Upper lobe of right lung (tissue), 1 donor: ENCODE data around the gene KIF24. TPM values are rescaled to one million over a fixed set of nuclear protein-coding genes. Genes with fewer than 3 reads are reported as not detected.
A peak's percentile ranks its signal among the peaks of the same experiment; 100 is the strongest.

ENCODE experiments used
- ATAC-seq: fragments of 200-7000 bp; cut with Tn5 transposase; one replicate; pipeline ENCODE4 v1.9.1; 2020; ENCODE audit warnings: mild to moderate bottlenecking, moderate library complexity
- DNase-seq: peaks from one replicate; pipeline ENCODE4 v3.0.0-alpha.2; 2020
- H3K27ac ChIP-seq: fragments of 200-600 bp; one replicate; pipeline ENCODE4 v1.8.0; 2022
- H3K27me3 ChIP-seq: fragments of 200-600 bp; one replicate; pipeline ENCODE4 v1.8.0; 2022; ENCODE audit warnings: mild to moderate bottlenecking
- H3K36me3 ChIP-seq: fragments of 200-600 bp; one replicate; pipeline ENCODE4 v1.8.0; 2022
- H3K4me1 ChIP-seq: fragments of 200-600 bp; one replicate; pipeline ENCODE4 v1.8.0; 2022
- H3K4me3 ChIP-seq: fragments of 200-600 bp; one replicate; pipeline ENCODE4 v1.8.0; 2022; ENCODE audit warnings: mild to moderate bottlenecking
- H3K9me3 ChIP-seq: fragments of 200-600 bp; one replicate; pipeline ENCODE4 v1.8.0; 2022
- intact Hi-C: fragments of 100-400 bp; cut with DNase I; formaldehyde crosslinking; loops from one replicate; pipeline ENCODE4 v1.11.0; 2022
- long read RNA-seq: library from polyadenylated mRNA; unstranded; transcript quantifications from one replicate; pipeline ENCODE4 v2.0.0, GENCODE V29; 2021
- total RNA-seq: library from RNA; stranded (reverse); fragmentation: NEBNext Ultra II Directional; extraction: Animal tissue kit (Norgen Biotek cat#: 25700); gene quantifications from one replicate; pipeline ENCODE4 v1.2.1, GENCODE V29; 2021
- TF ChIP-seq, protein P1 (sequence below): fragments of 200-600 bp; IDR thresholded peaks from one replicate; pipeline ENCODE4 v1.8.0; 2022; ENCODE audit warnings: antibody characterized with exemption
- donor health status: DM: no; HTN: yes; CAD: no; lungs with severe emphysema.

Gene KIF24, protein sequence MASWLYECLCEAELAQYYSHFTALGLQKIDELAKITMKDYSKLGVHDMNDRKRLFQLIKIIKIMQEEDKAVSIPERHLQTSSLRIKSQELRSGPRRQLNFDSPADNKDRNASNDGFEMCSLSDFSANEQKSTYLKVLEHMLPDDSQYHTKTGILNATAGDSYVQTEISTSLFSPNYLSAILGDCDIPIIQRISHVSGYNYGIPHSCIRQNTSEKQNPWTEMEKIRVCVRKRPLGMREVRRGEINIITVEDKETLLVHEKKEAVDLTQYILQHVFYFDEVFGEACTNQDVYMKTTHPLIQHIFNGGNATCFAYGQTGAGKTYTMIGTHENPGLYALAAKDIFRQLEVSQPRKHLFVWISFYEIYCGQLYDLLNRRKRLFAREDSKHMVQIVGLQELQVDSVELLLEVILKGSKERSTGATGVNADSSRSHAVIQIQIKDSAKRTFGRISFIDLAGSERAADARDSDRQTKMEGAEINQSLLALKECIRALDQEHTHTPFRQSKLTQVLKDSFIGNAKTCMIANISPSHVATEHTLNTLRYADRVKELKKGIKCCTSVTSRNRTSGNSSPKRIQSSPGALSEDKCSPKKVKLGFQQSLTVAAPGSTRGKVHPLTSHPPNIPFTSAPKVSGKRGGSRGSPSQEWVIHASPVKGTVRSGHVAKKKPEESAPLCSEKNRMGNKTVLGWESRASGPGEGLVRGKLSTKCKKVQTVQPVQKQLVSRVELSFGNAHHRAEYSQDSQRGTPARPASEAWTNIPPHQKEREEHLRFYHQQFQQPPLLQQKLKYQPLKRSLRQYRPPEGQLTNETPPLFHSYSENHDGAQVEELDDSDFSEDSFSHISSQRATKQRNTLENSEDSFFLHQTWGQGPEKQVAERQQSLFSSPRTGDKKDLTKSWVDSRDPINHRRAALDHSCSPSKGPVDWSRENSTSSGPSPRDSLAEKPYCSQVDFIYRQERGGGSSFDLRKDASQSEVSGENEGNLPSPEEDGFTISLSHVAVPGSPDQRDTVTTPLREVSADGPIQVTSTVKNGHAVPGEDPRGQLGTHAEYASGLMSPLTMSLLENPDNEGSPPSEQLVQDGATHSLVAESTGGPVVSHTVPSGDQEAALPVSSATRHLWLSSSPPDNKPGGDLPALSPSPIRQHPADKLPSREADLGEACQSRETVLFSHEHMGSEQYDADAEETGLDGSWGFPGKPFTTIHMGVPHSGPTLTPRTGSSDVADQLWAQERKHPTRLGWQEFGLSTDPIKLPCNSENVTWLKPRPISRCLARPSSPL (N-terminal part only)
- total RNA-seq, result 0.46 TPM
- long read RNA-seq, partial matches to known transcripts, result 0 of 2 reads
- long read RNA-seq, other reads (novel, unspliced or antisense), result 2 of 2 reads

DNA sequence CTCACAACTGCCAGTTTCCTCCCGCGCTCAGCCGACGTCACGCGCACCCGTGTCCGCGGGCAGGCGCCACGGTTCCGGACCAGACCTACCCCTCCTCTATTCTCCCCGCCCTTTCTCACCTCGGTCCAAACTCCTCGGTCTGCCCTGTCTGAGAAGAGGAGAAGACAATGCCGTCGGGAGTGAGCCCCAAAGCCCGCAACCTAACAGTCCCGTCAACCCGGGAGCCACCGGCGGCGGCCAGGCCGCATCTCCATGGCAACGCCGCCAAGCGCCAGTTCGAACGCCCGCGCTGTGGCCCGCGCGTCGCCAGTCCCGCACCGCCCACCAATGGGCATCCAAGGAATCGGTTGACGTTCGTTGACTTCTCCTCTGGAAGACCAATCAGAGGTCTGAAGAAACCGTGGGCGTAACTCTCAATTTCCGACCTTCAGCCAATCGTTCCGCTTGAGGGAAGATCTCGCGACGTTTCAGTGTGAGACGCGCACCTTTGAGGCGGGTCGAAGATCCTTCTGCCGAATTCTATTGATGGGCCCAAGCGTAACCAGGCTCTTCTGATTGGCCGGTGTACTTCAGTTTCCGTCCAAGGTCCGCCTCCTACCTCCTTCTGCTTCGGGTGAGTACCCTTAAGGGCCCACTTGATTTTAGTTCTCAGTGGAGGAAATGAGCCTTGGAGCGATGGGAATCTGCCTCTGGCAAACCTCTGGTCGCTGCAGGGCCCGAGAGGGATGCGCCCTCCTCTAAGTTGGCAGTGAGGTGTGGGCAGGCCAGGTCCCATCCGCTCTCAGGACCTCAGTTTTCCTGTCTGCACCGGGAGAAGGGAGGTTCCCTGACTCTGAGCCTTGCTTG lies at the start of gene KIF24, which contains the start of gene NUDT2:
Gene KIF24, minus strand, starts transcription at position 282 of the 846 bp plus-strand sequence. CDS start 17,922 bp downstream, outside the sequence.
Gene NUDT2, plus strand, starts transcription at position 583 of the 846 bp plus-strand sequence. CDS start 9,471 bp downstream, outside the sequence.
- ATAC-seq (peak; percentile 98), DNase-seq (peak; percentile 97)
- intact Hi-C loops, result no loop called here
- Histone ChIP-seq H3K27me3 (no peaks in the 10 kb centered on the region), H3K27ac (peak within 1 kb of the TSS; percentile 94), H3K36me3 (no peaks in the 10 kb centered on the region), H3K4me1 (peaks cover 10% of the 10 kb centered on the region), H3K9me3 (no peaks in the 10 kb centered on the region), H3K4me3 (peak within 1 kb of the TSS; percentile 88)
- TF ChIP-seq, protein P1, sequence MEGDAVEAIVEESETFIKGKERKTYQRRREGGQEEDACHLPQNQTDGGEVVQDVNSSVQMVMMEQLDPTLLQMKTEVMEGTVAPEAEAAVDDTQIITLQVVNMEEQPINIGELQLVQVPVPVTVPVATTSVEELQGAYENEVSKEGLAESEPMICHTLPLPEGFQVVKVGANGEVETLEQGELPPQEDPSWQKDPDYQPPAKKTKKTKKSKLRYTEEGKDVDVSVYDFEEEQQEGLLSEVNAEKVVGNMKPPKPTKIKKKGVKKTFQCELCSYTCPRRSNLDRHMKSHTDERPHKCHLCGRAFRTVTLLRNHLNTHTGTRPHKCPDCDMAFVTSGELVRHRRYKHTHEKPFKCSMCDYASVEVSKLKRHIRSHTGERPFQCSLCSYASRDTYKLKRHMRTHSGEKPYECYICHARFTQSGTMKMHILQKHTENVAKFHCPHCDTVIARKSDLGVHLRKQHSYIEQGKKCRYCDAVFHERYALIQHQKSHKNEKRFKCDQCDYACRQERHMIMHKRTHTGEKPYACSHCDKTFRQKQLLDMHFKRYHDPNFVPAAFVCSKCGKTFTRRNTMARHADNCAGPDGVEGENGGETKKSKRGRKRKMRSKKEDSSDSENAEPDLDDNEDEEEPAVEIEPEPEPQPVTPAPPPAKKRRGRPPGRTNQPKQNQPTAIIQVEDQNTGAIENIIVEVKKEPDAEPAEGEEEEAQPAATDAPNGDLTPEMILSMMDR, result peak; percentile 8

DNA sequence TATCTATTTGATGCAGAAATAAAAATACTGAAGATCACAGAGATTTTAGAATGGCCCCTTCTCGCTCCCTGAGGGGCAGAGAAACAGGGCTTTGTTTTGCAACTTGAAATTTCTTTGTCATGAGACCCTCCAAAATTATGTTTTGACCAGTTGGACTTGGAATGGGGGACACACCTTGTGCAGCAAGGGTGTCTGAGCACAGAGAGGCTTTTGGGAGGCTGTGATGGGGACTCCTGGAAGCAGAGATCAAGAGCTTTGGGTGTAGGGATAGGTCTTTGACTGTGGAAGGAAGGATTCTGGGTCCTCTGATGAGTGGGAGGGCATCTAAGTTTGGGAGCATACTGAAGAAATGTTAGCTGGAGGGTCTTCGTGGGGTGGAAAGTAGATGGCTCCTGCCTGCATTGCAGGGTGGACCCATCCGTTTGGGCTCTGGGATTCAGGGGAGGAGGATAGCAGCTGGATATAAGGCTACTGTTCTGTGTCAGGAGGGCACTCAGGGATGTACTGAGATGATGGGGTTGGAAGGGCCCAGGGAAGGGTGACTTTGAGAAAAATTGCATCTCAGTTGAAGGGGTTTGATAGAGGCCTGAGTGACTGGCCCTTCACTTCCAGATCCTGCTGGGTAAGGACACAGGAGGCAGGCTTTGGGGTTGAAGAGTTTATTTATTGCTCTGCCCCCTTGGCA lies 49.5 kb upstream of the KIF24 start:
- TF ChIP-seq, protein P1, result no peak
- no peak for DNase-seq
- ATAC-seq, result no peak
- H3K27me3 ChIP-seq, result no peaks in the 10 kb centered on the region
- H3K4me1 ChIP-seq, result peaks cover 22% of the 10 kb centered on the region
- H3K4me3 ChIP-seq, result no peak overlapping the region
- H3K36me3 ChIP-seq, result no peaks in the 10 kb centered on the region
- intact Hi-C loops, result no loop called here
- H3K9me3 ChIP-seq, result no peaks in the 10 kb centered on the region
- no peak overlapping the region for H3K27ac ChIP-seq

DNA sequence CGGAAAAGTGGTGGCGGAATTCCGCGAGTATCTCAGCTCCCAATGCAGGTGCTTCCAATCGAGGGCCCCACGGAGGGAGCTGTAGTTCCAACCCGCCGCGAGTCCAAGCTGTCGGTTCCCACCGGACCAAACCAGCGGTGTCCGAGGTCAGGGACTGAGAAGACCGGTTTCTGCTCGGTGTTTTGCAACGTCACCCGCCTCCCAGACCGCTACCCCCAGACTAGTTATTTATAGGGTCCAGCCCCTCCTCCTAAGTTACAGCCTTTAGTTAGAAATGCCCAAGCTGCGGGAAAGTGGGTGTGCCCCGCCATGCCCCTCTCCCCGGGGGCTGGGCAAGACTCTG lies 48.3 kb upstream of the KIF24 start:
- DNase-seq (peak; percentile 77), ATAC-seq (no peak)
- Histone ChIP-seq H3K36me3 (no peaks in the 10 kb centered on the region), H3K27ac (peak overlapping the region; percentile 68), H3K9me3 (no peaks in the 10 kb centered on the region), H3K4me1 (peaks cover 22% of the 10 kb centered on the region), H3K4me3 (peak overlapping the region; percentile 79), H3K27me3 (no peaks in the 10 kb centered on the region)
- TF ChIP-seq, protein P1, result no peak
- intact Hi-C loops, result no loop called here

DNA sequence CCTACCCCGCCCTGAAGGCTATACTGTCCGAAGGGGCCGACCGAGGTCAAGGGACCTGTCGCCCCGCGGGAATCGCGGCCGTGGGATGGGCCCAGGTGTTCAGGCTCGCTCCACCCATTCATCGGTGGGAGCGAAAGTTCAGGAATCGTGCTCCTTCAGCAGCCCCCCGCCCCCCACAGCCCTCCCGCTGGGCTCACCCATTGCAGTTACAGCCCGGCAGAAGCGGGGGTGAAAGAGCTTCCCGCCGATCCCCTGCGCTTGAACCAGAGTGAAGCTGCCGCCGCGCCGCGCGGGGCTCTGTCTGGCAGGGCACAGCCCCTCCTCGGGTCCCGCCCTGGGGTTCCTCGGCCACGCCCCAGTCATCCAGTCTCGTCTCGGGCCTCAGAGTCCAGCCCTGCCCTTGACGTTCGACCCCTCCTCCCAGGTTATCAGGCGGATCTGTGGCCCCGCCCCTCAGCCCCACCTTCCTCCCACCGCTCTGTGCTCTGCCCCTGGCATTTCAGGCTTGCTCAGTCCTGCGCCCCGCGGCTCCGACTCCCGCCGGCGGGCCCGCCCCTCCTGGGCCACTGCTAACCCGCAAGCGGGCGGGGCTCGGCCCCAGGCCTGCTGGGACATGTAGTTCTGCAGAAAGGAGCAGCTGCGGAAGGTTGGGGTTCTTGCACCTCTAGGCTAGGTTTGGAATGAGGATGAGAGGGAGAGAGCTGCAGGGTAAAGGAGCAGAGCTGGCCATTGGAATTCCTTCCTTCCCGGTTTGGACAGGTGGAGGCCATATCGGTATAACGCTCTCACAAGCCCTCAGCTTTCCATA lies 47.7 kb upstream of the KIF24 start, which contains the start of gene MYORG:
Gene MYORG, minus strand, starts transcription at position 303 of the 808 bp plus-strand sequence. CDS start 3,955 bp downstream, outside the sequence.
- no peaks in the 10 kb centered on the region for H3K9me3 ChIP-seq
- H3K27ac ChIP-seq, result peak within 1 kb of the TSS; percentile 68
- peak within 1 kb of the TSS; percentile 79 for H3K4me3 ChIP-seq
- TF ChIP-seq, protein P1, result no peak
- H3K27me3 ChIP-seq, result peaks cover 5% of the 10 kb centered on the region
- H3K4me1 ChIP-seq, result peaks cover 22% of the 10 kb centered on the region
- no peaks in the 10 kb centered on the region for H3K36me3 ChIP-seq
- intact Hi-C loops, result no loop called here
- ATAC-seq (peak; percentile 91), DNase-seq (peak; percentile 99)
